ENCODE data around the gene TBL1Y. TPM values are rescaled to one million over a fixed set of nuclear protein-coding genes. Genes with fewer than 3 reads are reported as not detected.

The TBL1Y gene
- total and polyA plus RNA-seq, 10 of the 15 experiments (the other 5 are each of a cell fraction or from before 2014, with no cell fraction given): not detected

DNA sequence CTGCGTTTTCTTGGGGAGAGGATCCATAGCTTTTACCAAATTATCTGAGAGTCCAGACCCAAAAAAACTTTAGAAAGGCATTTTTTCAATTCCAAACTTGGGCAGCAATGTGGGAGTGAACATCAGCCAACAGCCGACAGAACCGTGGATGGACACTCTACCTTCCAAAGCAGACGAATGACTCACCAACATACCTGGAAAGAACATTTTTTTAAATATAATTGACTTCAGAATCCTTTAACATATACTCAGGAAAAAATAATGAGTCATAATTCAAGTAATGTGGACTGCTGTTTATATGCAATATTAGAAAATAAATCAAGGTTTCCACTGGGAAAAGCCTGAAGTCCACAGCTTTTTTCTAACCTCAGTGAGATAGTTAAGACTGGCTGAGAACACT is 211.7 kb downstream of the TBL1Y start:
- ATAC-seq (no peak), DNase-seq (ENCODE audit: low read depth, low spot score) (no peak), FAIRE-seq (no peak)
- no peak overlapping the region for H3K9ac ChIP-seq (ENCODE audit: control insufficient read depth, insufficient read depth, low read length)
- H3K9me3 ChIP-seq (replicated peaks; ENCODE audit: control insufficient read depth, insufficient read depth, low read length): no peaks in the 10 kb centered on the region
- H3K4me3 ChIP-seq: no peak overlapping the region
- no peak overlapping the region for H3K27ac ChIP-seq (ENCODE audit: control insufficient read depth, insufficient read depth)
- H4K20me1 ChIP-seq (ENCODE audit: control insufficient read depth, insufficient read depth): no peaks in the 10 kb centered on the region
- no peaks in the 10 kb centered on the region for H3K79me2 ChIP-seq (ENCODE audit: control insufficient read depth, insufficient read depth, low read length)
- in situ Hi-C loops (cut with MboI): no loop called here
- ChIA-PET RAD21 (ENCODE audit: unreplicated experiment) (no interaction called here), CTCF (no interaction called here), SMC1A (ENCODE audit: uncharacterized antibody, unreplicated experiment) (no interaction called here), POLR2A (no interaction called here)
- H2AFZ ChIP-seq (ENCODE audit: control insufficient read depth, low read depth, low read length): no peak overlapping the region
- BruUV-seq (replicated peaks): no TSS peak
- H3K27me3 ChIP-seq (replicated peaks in 1 of 2; ENCODE audit: control insufficient read depth in 2 of 2, insufficient read depth in 2 of 2, low read length in 1 of 2): no peaks in the 10 kb centered on the region
- H3K36me3 ChIP-seq (ENCODE audit: control insufficient read depth in 2 of 2, insufficient read depth in 2 of 2, low read length in 1 of 2): no peaks in the 10 kb centered on the region
- WGBS (ENCODE audit: insufficient coverage, insufficient replicate concordance, low lambda C conversion rate, missing lambda C conversion rate): no CpG with 5 or more reads among the region's 4 CpGs
- intact Hi-C loops (cut with micrococcal nuclease; ENCODE audit: unreplicated experiment): no loop called here
- TF ChIP-seq, protein P1, sequence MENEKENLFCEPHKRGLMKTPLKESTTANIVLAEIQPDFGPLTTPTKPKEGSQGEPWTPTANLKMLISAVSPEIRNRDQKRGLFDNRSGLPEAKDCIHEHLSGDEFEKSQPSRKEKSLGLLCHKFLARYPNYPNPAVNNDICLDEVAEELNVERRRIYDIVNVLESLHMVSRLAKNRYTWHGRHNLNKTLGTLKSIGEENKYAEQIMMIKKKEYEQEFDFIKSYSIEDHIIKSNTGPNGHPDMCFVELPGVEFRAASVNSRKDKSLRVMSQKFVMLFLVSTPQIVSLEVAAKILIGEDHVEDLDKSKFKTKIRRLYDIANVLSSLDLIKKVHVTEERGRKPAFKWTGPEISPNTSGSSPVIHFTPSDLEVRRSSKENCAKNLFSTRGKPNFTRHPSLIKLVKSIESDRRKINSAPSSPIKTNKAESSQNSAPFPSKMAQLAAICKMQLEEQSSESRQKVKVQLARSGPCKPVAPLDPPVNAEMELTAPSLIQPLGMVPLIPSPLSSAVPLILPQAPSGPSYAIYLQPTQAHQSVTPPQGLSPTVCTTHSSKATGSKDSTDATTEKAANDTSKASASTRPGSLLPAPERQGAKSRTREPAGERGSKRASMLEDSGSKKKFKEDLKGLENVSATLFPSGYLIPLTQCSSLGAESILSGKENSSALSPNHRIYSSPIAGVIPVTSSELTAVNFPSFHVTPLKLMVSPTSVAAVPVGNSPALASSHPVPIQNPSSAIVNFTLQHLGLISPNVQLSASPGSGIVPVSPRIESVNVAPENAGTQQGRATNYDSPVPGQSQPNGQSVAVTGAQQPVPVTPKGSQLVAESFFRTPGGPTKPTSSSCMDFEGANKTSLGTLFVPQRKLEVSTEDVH (IDR thresholded peaks at IDR 0.05; ENCODE audit: low read depth, partially characterized antibody): no peak
- TF ChIP-seq ESRRA (IDR thresholded peaks at IDR 0.05; ENCODE audit: low read length): no peak
- TF ChIP-seq, protein P2, sequence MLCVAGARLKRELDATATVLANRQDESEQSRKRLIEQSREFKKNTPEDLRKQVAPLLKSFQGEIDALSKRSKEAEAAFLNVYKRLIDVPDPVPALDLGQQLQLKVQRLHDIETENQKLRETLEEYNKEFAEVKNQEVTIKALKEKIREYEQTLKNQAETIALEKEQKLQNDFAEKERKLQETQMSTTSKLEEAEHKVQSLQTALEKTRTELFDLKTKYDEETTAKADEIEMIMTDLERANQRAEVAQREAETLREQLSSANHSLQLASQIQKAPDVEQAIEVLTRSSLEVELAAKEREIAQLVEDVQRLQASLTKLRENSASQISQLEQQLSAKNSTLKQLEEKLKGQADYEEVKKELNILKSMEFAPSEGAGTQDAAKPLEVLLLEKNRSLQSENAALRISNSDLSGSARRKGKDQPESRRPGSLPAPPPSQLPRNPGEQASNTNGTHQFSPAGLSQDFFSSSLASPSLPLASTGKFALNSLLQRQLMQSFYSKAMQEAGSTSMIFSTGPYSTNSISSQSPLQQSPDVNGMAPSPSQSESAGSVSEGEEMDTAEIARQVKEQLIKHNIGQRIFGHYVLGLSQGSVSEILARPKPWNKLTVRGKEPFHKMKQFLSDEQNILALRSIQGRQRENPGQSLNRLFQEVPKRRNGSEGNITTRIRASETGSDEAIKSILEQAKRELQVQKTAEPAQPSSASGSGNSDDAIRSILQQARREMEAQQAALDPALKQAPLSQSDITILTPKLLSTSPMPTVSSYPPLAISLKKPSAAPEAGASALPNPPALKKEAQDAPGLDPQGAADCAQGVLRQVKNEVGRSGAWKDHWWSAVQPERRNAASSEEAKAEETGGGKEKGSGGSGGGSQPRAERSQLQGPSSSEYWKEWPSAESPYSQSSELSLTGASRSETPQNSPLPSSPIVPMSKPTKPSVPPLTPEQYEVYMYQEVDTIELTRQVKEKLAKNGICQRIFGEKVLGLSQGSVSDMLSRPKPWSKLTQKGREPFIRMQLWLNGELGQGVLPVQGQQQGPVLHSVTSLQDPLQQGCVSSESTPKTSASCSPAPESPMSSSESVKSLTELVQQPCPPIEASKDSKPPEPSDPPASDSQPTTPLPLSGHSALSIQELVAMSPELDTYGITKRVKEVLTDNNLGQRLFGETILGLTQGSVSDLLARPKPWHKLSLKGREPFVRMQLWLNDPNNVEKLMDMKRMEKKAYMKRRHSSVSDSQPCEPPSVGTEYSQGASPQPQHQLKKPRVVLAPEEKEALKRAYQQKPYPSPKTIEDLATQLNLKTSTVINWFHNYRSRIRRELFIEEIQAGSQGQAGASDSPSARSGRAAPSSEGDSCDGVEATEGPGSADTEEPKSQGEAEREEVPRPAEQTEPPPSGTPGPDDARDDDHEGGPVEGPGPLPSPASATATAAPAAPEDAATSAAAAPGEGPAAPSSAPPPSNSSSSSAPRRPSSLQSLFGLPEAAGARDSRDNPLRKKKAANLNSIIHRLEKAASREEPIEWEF (IDR thresholded peaks at IDR 0.05; ENCODE audit: insufficient replicate concordance, low read depth, low read length): no peak
- TF ChIP-seq MYC (IDR thresholded peaks at IDR 0.05; ENCODE audit: insufficient read depth, insufficient read length, insufficient replicate concordance, low read length, severe bottlenecking): no peak
- TF ChIP-seq CHD4 (IDR thresholded peaks at IDR 0.05): no peak
- TF ChIP-seq KLF5 (IDR thresholded peaks at IDR 0.05; ENCODE audit: partially characterized antibody): no peak
- no peak for TF ChIP-seq RB1 (IDR thresholded peaks at IDR 0.05; ENCODE audit: borderline replicate concordance)
- TF ChIP-seq ATF7 (IDR thresholded peaks at IDR 0.05; ENCODE audit: low read depth): no peak
- no peak for TF ChIP-seq NR2F1 (conservative IDR thresholded peaks at IDR 0.05)
- TF ChIP-seq MEF2B (IDR thresholded peaks at IDR 0.05; ENCODE audit: partially characterized antibody, poor library complexity, severe bottlenecking): no peak
- TF ChIP-seq SUZ12 (IDR thresholded peaks at IDR 0.05; ENCODE audit: unreplicated experiment): no peak
- no peak for TF ChIP-seq CEBPB (IDR thresholded peaks at IDR 0.05; ENCODE audit: borderline replicate concordance in 1 of 2, low read depth in 2 of 2, low read length in 2 of 2)
- no peak for TF ChIP-seq RELA (IDR thresholded peaks at IDR 0.05; ENCODE audit: borderline replicate concordance, partially characterized antibody)
- no peak for TF ChIP-seq IKZF1 (conservative IDR thresholded peaks at IDR 0.05)
- H3K4me2 ChIP-seq (ENCODE audit: control insufficient read depth, insufficient read depth): no peak overlapping the region
- H3K4me1 ChIP-seq (ENCODE audit: control insufficient read depth, insufficient read depth, low read length): no peaks in the 10 kb centered on the region

All from GM12878 (cell line).